Stimulated activated CD4-positive, alpha-beta T cell treated with anti-CD3 and anti-CD28 coated beads, Interleukin-4, amount 100 ng/mL, for 48 hours (primary cell): ENCODE data around the gene SYT15B.
"Not testable (repeated sequence)": the region's sequence is repeated elsewhere in the genome, so short reads cannot be mapped to it uniquely, and the experiment has no call there.

ENCODE experiments used
- DNase-seq, 2 donors: peaks; one replicate each; pipeline ENCODE4 v3.0.0-alpha.2; 2020; ENCODE audit warnings: low read depth in 2 of 2

The SYT15B gene

GRCh38 chr10:47763554-47764175 lies at the start of gene SYT15B:
TSS of gene SYT15B (minus strand) at chr10:47763592. CDS start at chr10:47762640, 952 bp downstream.
- DNase-seq = not testable (repeated sequence)

- DNase-seq = not testable (repeated sequence)
Observed at GRCh38 chr10:47779590-47779989, 16.2 kb upstream of the SYT15B start.

- not testable (repeated sequence) for DNase-seq
Observed at GRCh38 chr10:47775361-47776231, 12.2 kb upstream of the SYT15B start.

- DNase-seq = not testable (repeated sequence)
Observed at GRCh38 chr10:47770745-47771144, 7.4 kb upstream of the SYT15B start.

- not testable (repeated sequence) for DNase-seq
Observed at GRCh38 chr10:47768578-47769115, 5.3 kb upstream of the SYT15B start.

GRCh38 chr10:47768085-47768484 lies 4.7 kb upstream of the SYT15B start:
- DNase-seq = not testable (repeated sequence)

GRCh38 chr10:47767236-47767635 lies 3.8 kb upstream of the SYT15B start:
- DNase-seq = not testable (repeated sequence)

GRCh38 chr10:47765232-47765631 lies 1.8 kb upstream of the SYT15B start:
- not testable (repeated sequence) for DNase-seq

GRCh38 chr10:47762674-47763553 lies 478 bp downstream of the SYT15B start:
- not testable (repeated sequence) for DNase-seq

- DNase-seq = not testable (repeated sequence)
Observed at GRCh38 chr10:47758855-47759254, 4.5 kb downstream of the SYT15B start.

- DNase-seq = not testable (repeated sequence)
Observed at GRCh38 chr10:47756169-47756568, 7.2 kb downstream of the SYT15B start.

GRCh38 chr10:47753871-47754270 lies 9.5 kb downstream of the SYT15B start:
- DNase-seq = not testable (repeated sequence)

- DNase-seq = not testable (repeated sequence)
Observed at GRCh38 chr10:47753176-47753575, 10.2 kb downstream of the SYT15B start.

- not testable (repeated sequence) for DNase-seq
Observed at GRCh38 chr10:47751821-47752220, 11.6 kb downstream of the SYT15B start.

GRCh38 chr10:47750360-47750759 lies 13.0 kb downstream of the SYT15B start:
- not testable (repeated sequence) for DNase-seq

- not testable (repeated sequence) for DNase-seq
Observed at GRCh38 chr10:47746780-47747376, 16.5 kb downstream of the SYT15B start.

- DNase-seq = not testable (repeated sequence)
Observed at GRCh38 chr10:47744881-47745280, 18.5 kb downstream of the SYT15B start.

GRCh38 chr10:47743611-47744550 lies 19.5 kb downstream of the SYT15B start:
- DNase-seq = peak in 1 of 2 donors; percentile 20

- DNase-seq = not testable (repeated sequence)
Observed at GRCh38 chr10:47740868-47741267, 22.5 kb downstream of the SYT15B start.

GRCh38 chr10:47730911-47731310 lies 32.5 kb downstream of the SYT15B start:
- not testable (repeated sequence) for DNase-seq
